HG02571 (cell line): ENCODE data around the gene GTPBP1.

ENCODE experiments used
- ATAC-seq: cut with Tn5 transposase; IDR thresholded peaks from one replicate; pipeline ENCODE4 v1.9.1; 2021; ENCODE audit warnings: mild to moderate bottlenecking, moderate library complexity; ENCODE audit not compliant: unreplicated experiment

The GTPBP1 gene

GRCh38 chr22:38782402-38783094 lies 76.8 kb downstream of the GTPBP1 start:
- ATAC-seq, result no peak
